DND-41 (cell line): ENCODE data around the gene PCNX1.
"Not testable (repeated sequence)": the region's sequence is repeated elsewhere in the genome, so short reads cannot be mapped to it uniquely, and the experiment has no call there.

Source experiments
- ATAC-seq: fragments of 200-7000 bp; cut with Tn5 transposase; 3 replicates; pipeline ENCODE4 v1.9.1; 2021; ENCODE audit warnings: low read depth; ENCODE audit not compliant: insufficient read depth
- DNase-seq: peaks from one replicate; pipeline ENCODE4 v3.0.0-alpha.2; 2020
- H2AFZ ChIP-seq: 2 replicates; pipeline ENCODE4 v1.6.0; 2012; ENCODE audit warnings: low read depth, low read length
- H3K27ac ChIP-seq: 2 replicates; pipeline ENCODE4 v1.5.1; 2012; ENCODE audit warnings: low read length, inconsistent platforms
- H3K27me3 ChIP-seq: fragments of 200-600 bp; sonication (generic); 2 replicates; pipeline ENCODE4 v1.6.0; 2012; ENCODE audit warnings: low read length, mild to moderate bottlenecking, inconsistent platforms; ENCODE audit not compliant: insufficient read depth, poor library complexity
- H3K36me3 ChIP-seq: 2 replicates; pipeline ENCODE4 v1.5.1; 2012; ENCODE audit warnings: low read length, inconsistent platforms; ENCODE audit not compliant: insufficient read depth
- H3K4me1 ChIP-seq: 2 replicates; pipeline ENCODE4 v1.5.1; 2012; ENCODE audit warnings: mild to moderate bottlenecking, low read length; ENCODE audit not compliant: insufficient read depth
- H3K4me2 ChIP-seq: 2 replicates; pipeline ENCODE4 v1.6.0; 2012; ENCODE audit warnings: mild to moderate bottlenecking, moderate library complexity, low read length, inconsistent platforms; ENCODE audit not compliant: insufficient read depth
- H3K4me3 ChIP-seq, 2 experiments: fragments of 200-600 bp in 1 of 2; shearing (Covaris generic) in 1 of 2; 2 replicates each; pipeline ENCODE4 v1.5.1; 2012 to 2016; ENCODE audit warnings: inconsistent platforms in 2 of 2, low read length in 2 of 2, mild to moderate bottlenecking in 2 of 2, low read depth in 1 of 2, moderate library complexity in 1 of 2
- H3K79me2 ChIP-seq: 2 replicates; pipeline ENCODE4 v1.6.0; 2012; ENCODE audit warnings: low read length, inconsistent platforms; ENCODE audit not compliant: insufficient read depth
- H3K9ac ChIP-seq: 2 replicates; pipeline ENCODE4 v1.6.0; 2012; ENCODE audit warnings: low read depth, mild to moderate bottlenecking, inconsistent platforms, low read length, moderate library complexity
- H3K9me3 ChIP-seq: 2 replicates; pipeline ENCODE4 v1.5.1; 2012; ENCODE audit warnings: low read length, moderate library complexity, mild to moderate bottlenecking, inconsistent platforms; ENCODE audit not compliant: insufficient read depth, severe bottlenecking
- H4K20me1 ChIP-seq: 2 replicates; pipeline ENCODE4 v1.6.0; 2012; ENCODE audit warnings: low read length; ENCODE audit not compliant: insufficient read depth
- CTCF ChIP-seq: IDR thresholded peaks from 2 replicates; pipeline ENCODE4 v1.5.1; 2012; ENCODE audit warnings: borderline replicate concordance, low read length, moderate library complexity, mild to moderate bottlenecking; ENCODE audit not compliant: poor library complexity, severe bottlenecking; ENCODE audit errors: extremely low read depth
- EZH2 ChIP-seq: IDR thresholded peaks from 3 replicates; pipeline ENCODE4 v1.6.1; 2012; ENCODE audit warnings: borderline replicate concordance, low read depth, mild to moderate bottlenecking, moderate library complexity, low read length, inconsistent platforms; ENCODE audit not compliant: severe bottlenecking

Gene PCNX1

GRCh38 chr14:70935135-70935534 is 27.9 kb downstream of the PCNX1 start:
- Histone ChIP-seq H3K9me3 (no peaks in the 10 kb centered on the region), H3K27me3 (no peaks in the 10 kb centered on the region), H4K20me1 (peaks cover 1% of the 10 kb centered on the region; the same call in 1 of the 2 replicates), H3K4me2 (no peak overlapping the region), H3K4me1 (peaks cover 4% of the 10 kb centered on the region; the same call in 1 of the 2 replicates), H3K9ac (no peak overlapping the region), H3K4me3 (no peak overlapping the region), H3K36me3 (no peaks in the 10 kb centered on the region), H3K79me2 (peaks cover 60% of the 10 kb centered on the region), H3K27ac (no peak overlapping the region), H2AFZ (no peak overlapping the region)
- no peak for DNase-seq
- 0 out of 3 replicates have a peak, but pooled peaks have one; percentile 9 for ATAC-seq
- no peak for TF ChIP-seq CTCF
- TF ChIP-seq EZH2 = no peak

GRCh38 chr14:70939693-70940092 is 32.4 kb downstream of the PCNX1 start:
- Histone ChIP-seq H3K36me3 (peaks cover 22% of the 10 kb centered on the region), H3K79me2 (peaks cover 50% of the 10 kb centered on the region), H3K9me3 (peaks cover 27% of the 10 kb centered on the region)
- not testable (repeated sequence) for H3K9ac ChIP-seq, H3K4me3 ChIP-seq, DNase-seq, H3K27me3 ChIP-seq, H3K4me2 ChIP-seq, H3K4me1 ChIP-seq, H2AFZ ChIP-seq, H3K27ac ChIP-seq, ATAC-seq, H4K20me1 ChIP-seq

- not testable (repeated sequence) for H3K4me2 ChIP-seq, H3K4me1 ChIP-seq, H3K27ac ChIP-seq, H3K27me3 ChIP-seq, H3K9ac ChIP-seq, DNase-seq, H3K4me3 ChIP-seq, H4K20me1 ChIP-seq, ATAC-seq, H2AFZ ChIP-seq
- Histone ChIP-seq H3K79me2 (peaks cover 45% of the 10 kb centered on the region), H3K9me3 (peaks cover 42% of the 10 kb centered on the region), H3K36me3 (peaks cover 39% of the 10 kb centered on the region)
Measured at GRCh38 chr14:70941637-70942341, 34.5 kb downstream of the PCNX1 start.

GRCh38 chr14:70942342-70942706 is 35.1 kb downstream of the PCNX1 start:
- DNase-seq (no peak), ATAC-seq (no peak)
- Histone ChIP-seq H3K9me3 (peaks cover 48% of the 10 kb centered on the region), H3K36me3 (peaks cover 44% of the 10 kb centered on the region), H4K20me1 (0 out of 2 replicates have a peak, but pooled peaks cover 2% of the 10 kb centered on the region), H3K79me2 (peaks cover 45% of the 10 kb centered on the region), H3K4me2 (no peak overlapping the region), H2AFZ (no peak overlapping the region), H3K27ac (no peak overlapping the region), H3K4me1 (no peaks in the 10 kb centered on the region), H3K4me3 (no peak overlapping the region), H3K27me3 (no peaks in the 10 kb centered on the region), H3K9ac (no peak overlapping the region)
- TF ChIP-seq EZH2 = no peak
- no peak for TF ChIP-seq CTCF

GRCh38 chr14:70942721-70943120 is 35.5 kb downstream of the PCNX1 start:
- not testable (repeated sequence) for ATAC-seq

More at GRCh38 chr14:70942721-70943120, 35.5 kb downstream of the PCNX1 start:
- not testable (repeated sequence) for H3K4me3 ChIP-seq, H3K4me1 ChIP-seq, H3K9ac ChIP-seq, H4K20me1 ChIP-seq, DNase-seq, H3K27me3 ChIP-seq, H3K27ac ChIP-seq, H2AFZ ChIP-seq, H3K4me2 ChIP-seq
- peaks cover 48% of the 10 kb centered on the region for H3K36me3 ChIP-seq
- H3K9me3 ChIP-seq = peaks cover 52% of the 10 kb centered on the region
- H3K79me2 ChIP-seq = peaks cover 45% of the 10 kb centered on the region
